ENCODE results near the gene GATC.
A peak's percentile ranks its signal among the peaks of the same experiment; 100 is the strongest.

GATC gene, protein sequence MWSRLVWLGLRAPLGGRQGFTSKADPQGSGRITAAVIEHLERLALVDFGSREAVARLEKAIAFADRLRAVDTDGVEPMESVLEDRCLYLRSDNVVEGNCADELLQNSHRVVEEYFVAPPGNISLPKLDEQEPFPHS

DNA sequence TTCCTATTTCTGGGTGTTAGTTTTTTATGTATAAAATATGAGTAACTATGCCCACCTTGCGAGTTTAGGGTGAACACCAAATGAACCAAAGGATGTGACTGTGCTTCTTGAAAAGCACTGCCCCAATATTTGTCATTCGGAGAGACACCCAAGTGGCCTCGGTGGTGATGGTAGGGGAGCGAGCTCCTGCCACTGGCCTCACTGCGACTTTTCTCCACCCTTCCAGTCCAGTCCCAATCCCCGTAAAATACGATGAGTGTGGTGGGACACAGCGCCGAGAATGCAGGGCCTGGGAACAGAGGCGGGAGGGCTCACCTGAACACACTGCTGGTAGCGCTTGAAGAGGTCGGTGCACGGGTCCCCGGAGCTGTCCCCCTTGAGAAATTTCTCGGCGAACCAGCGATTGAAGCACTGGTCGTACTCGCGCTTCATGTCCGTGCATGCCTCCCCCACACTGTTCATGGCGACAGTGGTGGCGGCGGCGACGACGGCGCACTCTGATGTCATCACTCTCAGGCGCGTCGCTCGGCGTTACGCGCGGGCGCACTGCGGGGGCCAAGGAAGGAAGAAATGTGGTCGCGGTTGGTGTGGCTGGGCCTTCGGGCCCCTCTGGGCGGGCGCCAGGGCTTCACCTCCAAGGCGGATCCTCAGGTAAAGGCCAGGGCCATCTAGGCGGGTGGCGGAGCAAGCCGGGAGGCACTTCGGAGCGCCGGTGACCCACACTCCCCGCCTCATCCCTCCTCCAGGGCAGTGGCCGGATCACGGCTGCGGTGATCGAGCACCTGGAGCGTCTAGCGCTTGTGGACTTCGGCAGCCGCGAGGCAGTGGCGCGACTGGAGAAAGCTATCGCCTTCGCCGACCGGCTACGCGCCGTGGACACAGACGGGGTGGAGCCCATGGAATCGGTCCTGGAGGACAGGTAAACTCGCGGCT is at the start of gene GATC, which contains the start of gene TRIAP1:
TSS of gene GATC (plus strand) at position 534 of the 933 bp plus-strand sequence. CDS start at position 571, 37 bp downstream.
TSS of gene TRIAP1 (minus strand) at position 474 of the 933 bp plus-strand sequence. CDS start at position 462, 12 bp downstream.
- peak within 1 kb of the TSS; percentile 94 for H3K27ac Mint-ChIP-seq
- peaks cover 27% of the 10 kb centered on the region for H3K4me1 Mint-ChIP-seq
- no peaks in the 10 kb centered on the region for H3K9me3 Mint-ChIP-seq
- H3K4me3 Mint-ChIP-seq, result peak within 1 kb of the TSS; percentile 95
- peaks cover 4% of the 10 kb centered on the region for H3K36me3 Mint-ChIP-seq
- H3K27me3 Mint-ChIP-seq, result no peaks in the 10 kb centered on the region

DNA sequence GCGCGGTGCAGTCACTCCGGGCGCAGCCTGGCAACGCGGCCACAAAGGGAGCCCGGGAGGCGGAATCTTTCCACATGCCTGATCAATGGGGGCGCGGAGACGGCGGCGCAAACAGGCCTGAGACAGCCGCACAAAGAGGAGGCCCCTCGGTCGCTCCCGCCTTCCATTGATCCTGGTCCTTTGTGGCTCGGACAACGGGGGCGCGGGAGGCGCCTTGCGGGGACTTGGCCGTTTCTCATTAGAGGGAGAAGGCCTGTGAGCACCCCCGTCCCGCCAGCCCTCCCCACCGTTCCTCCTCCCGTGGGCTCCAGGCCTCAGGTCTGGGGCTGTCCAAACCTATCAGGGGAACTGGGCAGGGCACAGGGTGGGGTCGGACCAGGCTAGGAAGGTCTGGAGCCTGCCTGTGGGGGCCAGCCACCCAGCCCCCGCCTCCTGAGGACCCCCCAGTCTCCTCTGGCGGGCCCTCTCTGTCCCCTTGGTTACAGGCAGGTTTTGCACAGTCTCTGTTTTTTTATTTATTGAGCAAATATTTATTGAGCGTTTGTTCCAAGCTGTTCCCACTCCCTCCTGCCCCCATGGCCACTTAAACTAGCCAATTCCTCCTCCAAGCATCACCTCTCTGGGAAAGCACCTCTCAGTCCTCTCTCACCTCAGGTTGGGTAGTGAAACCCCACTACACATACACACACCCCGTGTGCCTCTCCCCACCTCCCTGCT is 48.3 kb upstream of the GATC start:
- H3K4me1 Mint-ChIP-seq, result no peaks in the 10 kb centered on the region
- H3K4me3 Mint-ChIP-seq, result no peak overlapping the region
- H3K9me3 Mint-ChIP-seq, result no peaks in the 10 kb centered on the region
- H3K27me3 Mint-ChIP-seq, result peaks cover 3% of the 10 kb centered on the region
- H3K27ac Mint-ChIP-seq, result no peak overlapping the region
- H3K36me3 Mint-ChIP-seq, result no peaks in the 10 kb centered on the region

DNA sequence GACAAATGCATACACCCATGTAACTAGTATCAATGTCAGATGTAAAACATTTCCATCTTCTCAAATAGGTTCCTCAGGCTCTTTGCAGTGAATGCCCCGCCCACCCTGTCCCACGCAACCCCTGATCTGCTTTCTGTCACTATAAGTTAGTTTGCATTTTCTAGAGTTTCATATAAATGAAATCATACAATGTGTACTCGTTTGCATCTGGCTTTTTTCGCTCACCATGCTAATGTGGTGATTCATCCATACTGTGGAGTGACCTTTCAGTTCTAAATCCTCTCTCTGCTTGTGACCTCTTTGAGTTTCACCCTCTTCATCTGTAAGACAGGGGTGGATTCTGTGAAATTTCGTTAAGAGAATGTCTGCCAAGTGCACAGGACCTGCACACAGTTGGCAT is 46.7 kb upstream of the GATC start:
- Mint-ChIP-seq H3K27me3 (peaks cover 3% of the 10 kb centered on the region), H3K9me3 (no peaks in the 10 kb centered on the region)

DNA sequence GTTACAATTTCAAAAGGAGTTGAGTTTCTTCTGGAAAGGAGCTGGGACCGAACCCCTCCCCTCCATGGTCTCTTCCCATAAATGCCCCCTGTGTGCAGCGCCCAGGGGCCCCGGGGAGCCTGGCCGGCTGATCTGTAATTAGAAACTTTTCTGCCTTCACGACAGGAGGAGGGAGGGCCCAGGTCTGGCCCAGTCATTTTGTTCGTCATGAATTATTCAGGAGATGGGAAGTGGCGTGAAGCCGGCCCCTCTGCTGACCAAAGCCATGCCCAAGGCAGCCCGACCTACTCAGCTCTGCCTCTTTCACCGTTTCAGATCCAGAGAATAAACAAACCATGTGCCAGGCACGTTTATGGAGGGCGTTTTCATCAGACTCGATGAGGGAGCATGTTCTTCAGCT is 44.0 kb upstream of the GATC start:
- no peak overlapping the region for H3K4me3 Mint-ChIP-seq
- no peaks in the 10 kb centered on the region for H3K9me3 Mint-ChIP-seq
- no peaks in the 10 kb centered on the region for H3K4me1 Mint-ChIP-seq
- H3K36me3 Mint-ChIP-seq, result no peaks in the 10 kb centered on the region
- peaks cover 3% of the 10 kb centered on the region for H3K27me3 Mint-ChIP-seq
- H3K27ac Mint-ChIP-seq, result no peak overlapping the region

More for the DNA sequence above, 46.7 kb upstream of the GATC start:
- H3K4me3 Mint-ChIP-seq, result no peak overlapping the region
- no peak overlapping the region for H3K27ac Mint-ChIP-seq
- H3K4me1 Mint-ChIP-seq, result no peaks in the 10 kb centered on the region
- no peaks in the 10 kb centered on the region for H3K36me3 Mint-ChIP-seq

DNA sequence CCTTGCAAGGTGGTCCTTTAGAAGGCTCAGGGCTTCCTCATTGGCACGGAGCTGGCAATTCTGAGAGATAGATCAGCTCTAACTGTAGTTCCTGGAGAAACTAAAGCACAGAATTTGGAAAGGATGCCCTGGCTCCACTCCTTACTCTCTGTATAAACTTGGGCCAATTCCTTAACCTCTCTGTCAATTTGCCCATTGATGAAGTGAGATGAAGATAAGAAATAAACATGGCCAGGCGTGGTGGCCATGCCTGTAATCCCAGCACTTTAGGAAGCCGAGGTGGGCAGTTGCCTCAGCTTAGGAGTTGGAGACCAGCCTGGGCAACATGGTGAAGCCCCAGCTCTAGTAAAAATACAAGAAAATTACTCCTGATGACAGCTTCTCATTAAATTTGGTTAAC is 42.4 kb upstream of the GATC start:
- no peaks in the 10 kb centered on the region for H3K36me3 Mint-ChIP-seq
- no peaks in the 10 kb centered on the region for H3K9me3 Mint-ChIP-seq
- no peak overlapping the region for H3K4me3 Mint-ChIP-seq
- H3K27ac Mint-ChIP-seq, result no peak overlapping the region
- no peaks in the 10 kb centered on the region for H3K4me1 Mint-ChIP-seq
- no peaks in the 10 kb centered on the region for H3K27me3 Mint-ChIP-seq

DNA sequence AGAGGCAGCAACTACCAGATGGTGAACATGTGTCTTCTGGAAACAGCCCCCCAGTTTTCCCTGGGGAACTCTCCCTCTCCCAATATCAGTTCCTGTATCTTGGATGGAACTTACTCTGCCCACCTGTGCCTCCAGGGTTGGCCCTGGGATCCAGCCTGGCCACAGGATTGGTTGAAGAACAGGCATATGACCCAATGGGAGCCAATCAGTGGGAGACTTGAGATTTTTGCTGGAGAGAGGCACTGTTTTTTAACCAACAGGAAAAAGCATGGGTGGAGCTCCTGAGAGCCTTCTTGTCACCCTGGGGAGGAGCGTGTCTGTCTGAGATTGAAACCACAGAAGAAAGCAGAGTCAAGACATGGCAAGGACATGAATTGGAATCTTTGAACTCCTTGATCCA is 42.0 kb upstream of the GATC start:
- H3K27ac Mint-ChIP-seq, result no peak overlapping the region
- no peaks in the 10 kb centered on the region for H3K27me3 Mint-ChIP-seq
- H3K4me3 Mint-ChIP-seq, result no peak overlapping the region
- H3K4me1 Mint-ChIP-seq, result no peaks in the 10 kb centered on the region
- no peaks in the 10 kb centered on the region for H3K36me3 Mint-ChIP-seq
- no peaks in the 10 kb centered on the region for H3K9me3 Mint-ChIP-seq

DNA sequence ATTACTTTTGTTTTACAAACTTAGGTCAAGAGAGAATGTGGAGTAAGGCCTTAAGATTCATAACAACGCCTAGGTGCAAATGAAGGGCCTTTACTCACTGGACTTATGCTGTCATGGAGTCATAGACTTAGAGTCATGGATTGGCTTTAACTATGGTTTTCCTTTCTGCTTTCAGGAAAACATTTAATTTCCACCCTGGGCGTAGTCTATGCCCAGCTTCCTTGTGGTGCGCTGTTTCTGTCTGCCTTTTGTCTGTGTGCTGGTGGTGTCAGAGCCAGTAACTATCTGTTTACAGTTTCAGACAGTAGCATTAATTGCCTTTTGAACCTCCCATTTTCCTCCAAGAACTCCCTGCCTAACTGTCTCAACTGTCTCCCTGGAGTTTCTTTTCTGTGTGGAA is 40.2 kb upstream of the GATC start:
- Mint-ChIP-seq H3K9me3 (no peaks in the 10 kb centered on the region), H3K27ac (no peak overlapping the region), H3K36me3 (no peaks in the 10 kb centered on the region)

DNA sequence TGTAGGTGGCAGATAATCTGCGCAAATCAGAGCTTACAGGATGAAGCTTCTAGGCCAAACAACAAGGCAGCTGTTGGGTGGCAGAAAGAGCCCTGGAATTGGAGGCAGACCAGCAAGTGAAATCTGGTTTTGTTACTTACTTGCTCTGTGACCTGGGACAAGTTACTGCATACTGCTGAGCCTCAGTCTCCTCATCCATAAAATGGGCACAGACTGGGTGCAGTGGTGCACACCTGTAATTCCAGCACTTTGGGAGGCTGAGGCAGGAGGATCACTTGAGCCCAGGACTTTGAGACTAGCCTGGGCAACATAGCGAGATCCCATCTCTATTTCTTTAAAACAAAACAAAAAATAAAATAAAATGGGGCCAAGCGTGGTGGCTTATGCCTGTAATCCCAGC is 39.7 kb upstream of the GATC start:
- no peaks in the 10 kb centered on the region for H3K9me3 Mint-ChIP-seq
- no peaks in the 10 kb centered on the region for H3K36me3 Mint-ChIP-seq
- no peak overlapping the region for H3K27ac Mint-ChIP-seq
- no peaks in the 10 kb centered on the region for H3K4me1 Mint-ChIP-seq
- no peaks in the 10 kb centered on the region for H3K27me3 Mint-ChIP-seq
- no peak overlapping the region for H3K4me3 Mint-ChIP-seq

More for the DNA sequence above, 40.2 kb upstream of the GATC start:
- H3K27me3 Mint-ChIP-seq, result no peaks in the 10 kb centered on the region
- H3K4me3 Mint-ChIP-seq, result no peak overlapping the region
- no peaks in the 10 kb centered on the region for H3K4me1 Mint-ChIP-seq

DNA sequence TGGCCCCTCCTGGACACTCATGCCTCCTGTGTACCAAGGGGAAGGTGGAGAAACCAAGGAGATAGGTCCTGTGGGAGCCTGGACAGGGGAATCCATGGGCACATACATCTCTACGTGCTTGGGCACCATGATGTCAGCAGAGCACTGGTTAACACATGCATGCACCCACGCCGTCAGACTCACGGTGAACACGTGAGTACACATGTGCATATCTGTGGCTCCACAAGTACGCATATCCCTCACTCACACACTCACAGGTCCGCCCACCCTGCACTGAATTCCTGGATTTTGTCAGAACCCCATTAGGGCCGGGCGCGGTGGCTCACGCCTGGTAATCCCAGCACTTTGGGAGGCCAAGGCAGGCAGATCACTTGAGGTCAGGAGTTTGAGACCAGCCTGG is 37.5 kb upstream of the GATC start:
- no peaks in the 10 kb centered on the region for H3K27me3 Mint-ChIP-seq
- no peak overlapping the region for H3K4me3 Mint-ChIP-seq
- no peak overlapping the region for H3K27ac Mint-ChIP-seq
- H3K36me3 Mint-ChIP-seq, result no peaks in the 10 kb centered on the region
- H3K9me3 Mint-ChIP-seq, result no peaks in the 10 kb centered on the region
- H3K4me1 Mint-ChIP-seq, result no peaks in the 10 kb centered on the region

DNA sequence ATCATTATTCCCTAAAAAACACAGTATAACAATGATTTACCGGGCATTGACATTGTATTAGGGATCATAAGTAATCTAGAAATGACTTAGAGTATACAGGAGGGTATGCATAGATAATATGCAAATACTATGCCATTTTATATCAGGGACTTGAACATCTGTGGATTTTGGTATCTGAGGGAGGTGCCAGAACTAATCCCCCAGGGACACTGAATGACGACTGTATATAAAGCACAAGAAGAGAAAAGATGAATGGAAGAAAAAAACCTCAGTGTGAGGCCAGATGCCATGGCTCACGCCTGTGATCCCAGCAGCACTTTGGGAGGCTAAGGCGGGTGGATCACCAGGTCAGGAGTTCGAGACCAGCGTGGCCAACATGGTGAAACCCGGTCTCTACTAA is 33.8 kb upstream of the GATC start:
- H3K4me3 Mint-ChIP-seq, result no peak overlapping the region
- H3K27ac Mint-ChIP-seq, result no peak overlapping the region
- no peaks in the 10 kb centered on the region for H3K36me3 Mint-ChIP-seq
- H3K4me1 Mint-ChIP-seq, result no peaks in the 10 kb centered on the region
- H3K9me3 Mint-ChIP-seq, result no peaks in the 10 kb centered on the region
- H3K27me3 Mint-ChIP-seq, result peaks cover 2% of the 10 kb centered on the region

DNA sequence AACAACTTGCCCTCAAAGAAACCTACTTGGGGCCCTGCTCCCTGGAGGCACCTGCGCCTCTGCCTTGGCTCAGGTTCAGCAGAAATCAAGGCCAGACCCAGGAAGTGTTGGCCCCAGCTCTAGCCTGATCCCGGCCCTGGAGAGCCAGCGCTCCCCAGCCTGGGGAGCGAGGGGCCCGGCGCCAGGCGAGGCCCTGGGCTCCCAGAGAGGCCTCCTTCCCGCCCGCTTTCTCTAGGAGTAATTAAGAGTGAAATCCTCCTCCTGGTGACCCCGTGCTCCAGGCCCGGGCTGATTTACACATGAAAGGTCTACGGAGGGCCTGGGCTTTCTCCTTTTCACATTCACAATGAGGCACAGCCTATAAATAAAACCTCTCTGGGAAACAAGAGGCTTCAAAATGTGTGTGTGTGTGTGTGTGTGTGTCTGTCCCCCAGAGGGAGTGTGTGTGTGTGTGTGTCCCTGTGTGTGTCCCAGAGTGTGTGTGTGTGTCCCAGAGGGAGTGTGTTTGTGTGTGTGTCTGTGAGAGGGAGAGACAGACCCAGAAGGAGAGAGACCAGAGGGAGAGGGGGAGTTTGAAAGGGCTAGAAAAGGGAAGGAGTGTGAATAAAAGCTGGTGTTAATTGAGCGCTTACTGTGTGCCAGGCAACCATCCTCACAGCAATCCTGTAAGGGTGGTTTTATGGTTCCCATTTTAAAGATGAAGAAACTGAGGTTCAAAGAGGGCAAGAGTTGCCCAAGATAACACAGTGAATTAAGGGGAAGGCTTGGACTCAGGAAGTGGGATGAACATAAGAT is 32.1 kb upstream of the GATC start:
- Mint-ChIP-seq H3K27ac (no peak overlapping the region), H3K36me3 (no peaks in the 10 kb centered on the region), H3K4me3 (no peak overlapping the region), H3K4me1 (no peaks in the 10 kb centered on the region), H3K27me3 (peaks cover 2% of the 10 kb centered on the region), H3K9me3 (no peaks in the 10 kb centered on the region)

DNA sequence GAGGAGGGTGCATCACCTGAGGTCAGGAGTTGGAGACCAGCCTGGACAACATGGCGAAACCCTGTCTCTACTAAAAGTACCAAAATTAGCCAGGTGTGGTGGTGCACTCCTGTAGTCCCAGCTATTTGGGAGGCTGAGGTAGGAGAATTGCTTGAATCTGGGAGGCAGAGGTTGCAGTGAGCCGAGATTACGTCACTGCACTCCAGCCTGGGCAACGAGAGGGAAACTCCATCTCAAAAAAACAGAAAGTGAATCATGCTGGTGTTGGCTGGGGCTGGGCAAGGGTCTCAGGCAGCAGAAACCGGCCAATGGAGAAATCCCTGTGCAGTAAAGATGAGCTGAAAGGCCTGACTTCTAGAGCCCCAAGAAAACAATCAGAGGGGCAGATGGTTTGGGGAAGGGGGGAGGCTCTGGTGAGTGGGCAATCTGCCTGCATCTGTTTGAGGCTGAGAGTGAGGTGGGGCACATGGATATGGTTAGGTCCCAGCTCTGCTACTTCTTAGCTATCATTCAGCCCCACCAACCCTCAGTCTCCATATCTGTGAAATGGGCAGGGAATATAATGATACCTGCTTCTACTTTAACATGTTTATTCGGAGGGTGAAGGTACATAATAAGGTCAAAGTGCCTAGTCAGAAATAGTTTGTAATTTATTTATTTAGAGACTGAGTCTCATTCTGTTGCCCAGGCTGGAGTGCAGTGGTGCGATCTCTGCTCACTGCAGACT is 29.6 kb upstream of the GATC start:
- Mint-ChIP-seq H3K9me3 (no peaks in the 10 kb centered on the region), H3K4me1 (no peaks in the 10 kb centered on the region), H3K36me3 (no peaks in the 10 kb centered on the region), H3K27ac (no peak overlapping the region), H3K27me3 (peaks cover 2% of the 10 kb centered on the region), H3K4me3 (no peak overlapping the region)

DNA sequence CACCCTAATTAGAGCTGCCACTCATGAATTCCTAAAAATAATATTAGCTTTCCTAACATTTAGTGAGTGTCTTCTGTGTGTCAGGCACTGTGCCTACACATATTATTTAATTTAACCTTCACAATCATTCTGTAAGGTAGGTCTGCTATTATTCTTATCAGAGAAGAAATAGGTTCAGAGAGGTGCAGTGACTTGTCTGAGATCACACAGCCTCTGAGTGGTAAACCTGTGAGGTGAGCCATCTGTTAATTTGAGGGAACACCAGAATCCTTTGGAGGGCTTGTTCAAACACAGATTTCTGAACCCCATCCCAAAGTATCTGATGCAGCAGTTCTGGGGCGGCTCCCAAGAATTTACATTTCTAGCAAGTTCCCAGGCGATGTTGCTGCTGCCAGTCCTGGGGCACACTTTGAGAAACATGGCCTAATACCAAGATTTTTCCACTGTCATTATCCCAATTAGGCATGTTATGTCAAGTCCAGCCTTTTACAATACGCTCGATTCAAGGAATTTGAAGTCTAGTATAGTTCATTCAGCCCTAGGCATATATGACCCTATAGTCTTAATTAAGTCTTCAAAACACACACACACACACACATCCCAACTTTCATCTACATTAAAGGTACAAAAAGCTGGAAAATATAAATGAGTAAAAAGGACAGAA is 28.2 kb upstream of the GATC start:
- no peak overlapping the region for H3K27ac Mint-ChIP-seq
- H3K4me3 Mint-ChIP-seq, result no peak overlapping the region
- H3K27me3 Mint-ChIP-seq, result peaks cover 2% of the 10 kb centered on the region
- no peaks in the 10 kb centered on the region for H3K36me3 Mint-ChIP-seq
- H3K9me3 Mint-ChIP-seq, result no peaks in the 10 kb centered on the region
- no peaks in the 10 kb centered on the region for H3K4me1 Mint-ChIP-seq

DNA sequence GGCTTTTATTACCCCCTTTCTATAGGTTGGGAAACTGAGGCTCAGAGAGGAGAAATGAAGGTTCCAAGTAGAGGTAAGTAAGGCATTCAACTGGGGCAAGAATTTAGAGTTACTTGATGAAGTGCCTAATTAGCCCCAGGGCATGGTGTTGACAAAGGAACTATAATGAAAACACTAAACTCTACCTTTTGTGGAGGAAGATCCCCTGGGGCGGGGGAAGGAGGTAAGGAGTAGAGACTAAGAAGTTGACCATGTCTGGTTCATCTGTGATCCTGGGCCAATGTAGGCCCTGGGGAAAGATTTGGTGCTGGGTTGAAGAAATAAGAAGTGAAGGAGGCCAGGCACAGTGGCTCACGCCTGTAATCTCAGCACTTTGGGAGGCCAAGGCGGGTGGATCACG is 24.5 kb upstream of the GATC start:
- Mint-ChIP-seq H3K36me3 (no peaks in the 10 kb centered on the region), H3K4me3 (no peak overlapping the region), H3K4me1 (no peaks in the 10 kb centered on the region), H3K27me3 (peaks cover 2% of the 10 kb centered on the region), H3K27ac (no peak overlapping the region), H3K9me3 (no peaks in the 10 kb centered on the region)

Measured in activated naive CD4-positive, alpha-beta T cell treated with anti-CD3 and anti-CD28 coated beads, Interleukin-2, amount 50 U/mL, for 24 hours (primary cell).